ENCODE results near the gene RPTOR. TPM values are rescaled to one million over a fixed set of nuclear protein-coding genes. Genes with fewer than 3 reads are reported as not detected.

RPTOR gene
- total and polyA plus RNA-seq, 4 donors: 12.4 to 46.1 (median 29.7) TPM

- DNase-seq (no peak), ATAC-seq (ENCODE audit: insufficient read depth, low FRiP score) (no peak)
- Histone ChIP-seq H3K9ac (ENCODE audit: insufficient read depth in 1 of 2, low read length in 2 of 2) (no peak overlapping the region), H3K27me3 (ENCODE audit: control insufficient read depth in 3 of 3, insufficient read depth in 3 of 3, low read length in 2 of 3) (no peaks in the 10 kb centered on the region), H3K4me1 (ENCODE audit: control insufficient read depth in 5 of 5, insufficient read depth in 5 of 5, low read length in 5 of 5) (peaks cover 0 to 66% (median 11%) of the 10 kb centered on the region in 5 donors), H3K36me3 (ENCODE audit: control insufficient read depth in 4 of 4, insufficient read depth in 4 of 4, low read length in 4 of 4) (peaks cover 0 to 1% (median 0%) of the 10 kb centered on the region in 4 donors), H3K27ac (ENCODE audit: low read depth in 1 of 2, low read length in 1 of 2) (peak overlapping the region in 1 of 2 donors; percentile 66), H3K4me3 (no peak overlapping the region), H3K9me3 (ENCODE audit: control insufficient read depth in 4 of 4, insufficient read depth in 3 of 4, low read length in 3 of 4) (no peaks in the 10 kb centered on the region)
- WGBS, 2 donors: 63 to 65% methylated on average over 13 of the region's 13 CpGs
- TF ChIP-seq CTCF (IDR thresholded peaks at IDR 0.05; ENCODE audit: control extremely low read depth, extremely low read depth): no peak
These were observed 245.6 kb downstream of the RPTOR start for GRCh38 chr17:80790021-80790765.

GRCh38 chr17:80790981-80791742 is 246.5 kb downstream of the RPTOR start:
- no peak for TF ChIP-seq CTCF (IDR thresholded peaks at IDR 0.05; ENCODE audit: control extremely low read depth, extremely low read depth)
- 80 to 82% methylated on average over 10 of the region's 10 CpGs for WGBS, 2 donors

GRCh38 chr17:80791758-80792284 is 247.2 kb downstream of the RPTOR start:
- Histone ChIP-seq H3K4me3 (no peak overlapping the region), H3K27ac (ENCODE audit: low read depth in 1 of 2, low read length in 1 of 2) (no peak overlapping the region), H3K4me1 (ENCODE audit: control insufficient read depth in 5 of 5, insufficient read depth in 5 of 5, low read length in 5 of 5) (peaks cover 0 to 82% (median 16%) of the 10 kb centered on the region in 5 donors), H3K27me3 (ENCODE audit: control insufficient read depth in 3 of 3, insufficient read depth in 3 of 3, low read length in 2 of 3) (no peaks in the 10 kb centered on the region), H3K36me3 (ENCODE audit: control insufficient read depth in 4 of 4, insufficient read depth in 4 of 4, low read length in 4 of 4) (peaks cover 0 to 1% (median 0%) of the 10 kb centered on the region in 4 donors), H3K9ac (ENCODE audit: insufficient read depth in 1 of 2, low read length in 2 of 2) (no peak overlapping the region), H3K9me3 (ENCODE audit: control insufficient read depth in 4 of 4, insufficient read depth in 3 of 4, low read length in 3 of 4) (no peaks in the 10 kb centered on the region)
- DNase-seq: peak in 1 of 3 donors; percentile 11
- no peak for TF ChIP-seq CTCF (IDR thresholded peaks at IDR 0.05; ENCODE audit: control extremely low read depth, extremely low read depth)
- no peak for ATAC-seq (ENCODE audit: insufficient read depth, low FRiP score)
- WGBS, 2 donors: 66 to 87% methylated on average over 11 of the region's 11 CpGs

More at GRCh38 chr17:80790981-80791742, 246.5 kb downstream of the RPTOR start:
- H3K27ac ChIP-seq (ENCODE audit: low read depth in 1 of 2, low read length in 1 of 2): no peak overlapping the region
- H3K4me1 ChIP-seq (ENCODE audit: control insufficient read depth in 5 of 5, insufficient read depth in 5 of 5, low read length in 5 of 5): peaks cover 0 to 75% (median 13%) of the 10 kb centered on the region in 5 donors
- H3K4me3 ChIP-seq: no peak overlapping the region
- no peaks in the 10 kb centered on the region for H3K27me3 ChIP-seq (ENCODE audit: control insufficient read depth in 3 of 3, insufficient read depth in 3 of 3, low read length in 2 of 3)
- peaks cover 0 to 1% (median 0%) of the 10 kb centered on the region in 4 donors for H3K36me3 ChIP-seq (ENCODE audit: control insufficient read depth in 4 of 4, insufficient read depth in 4 of 4, low read length in 4 of 4)
- no peaks in the 10 kb centered on the region for H3K9me3 ChIP-seq (ENCODE audit: control insufficient read depth in 4 of 4, insufficient read depth in 3 of 4, low read length in 3 of 4)
- H3K9ac ChIP-seq (ENCODE audit: insufficient read depth in 1 of 2, low read length in 2 of 2): no peak overlapping the region
- peak in 1 of 3 donors; percentile 4 for DNase-seq
- ATAC-seq (ENCODE audit: insufficient read depth, low FRiP score): no peak

Measured in lung (tissue), 12 donors.